ENCODE results near the gene IREB2. TPM values are rescaled to one million over a fixed set of nuclear protein-coding genes. Genes with fewer than 3 reads are reported as not detected.
A peak's percentile ranks its signal among the peaks of the same experiment; 100 is the strongest.
"Not testable (repeated sequence)": the region's sequence is repeated elsewhere in the genome, so short reads cannot be mapped to it uniquely, and the experiment has no call there.

Gene IREB2
- total and polyA plus RNA-seq, 4 experiments from 2014 or later: 7.6 to 71.9 (median 42.2) TPM

- H3K4me1 Mint-ChIP-seq; CTCF ChIA-PET (ENCODE audit: partially characterized antibody); H3K9me3 ChIP-seq (ENCODE audit: control insufficient read depth in 1 of 2, low read length in 2 of 2); H3K27me3 ChIP-seq (ENCODE audit: insufficient read depth, low read length); H3K4me1 ChIP-seq (ENCODE audit: insufficient read depth, low read length); H3K9me3 Mint-ChIP-seq; H3K27ac Mint-ChIP-seq; H3K4me3 ChIP-seq (ENCODE audit: low read length in 2 of 2); H3K36me3 ChIP-seq (ENCODE audit: insufficient read depth, low read length); H3K27me3 Mint-ChIP-seq; H3K4me3 Mint-ChIP-seq; POLR2A ChIA-PET (ENCODE audit: partially characterized antibody); H3K27ac ChIP-seq (ENCODE audit: low read depth, low read length); H3K36me3 Mint-ChIP-seq; DNase-seq; intact Hi-C loops (cut with micrococcal nuclease): not testable (repeated sequence)
These were observed 82.0 kb downstream of the IREB2 start for GRCh38 chr15:78520035-78520434.

- Mint-ChIP-seq H3K4me3 (no peak overlapping the region), H3K27me3 (no peaks in the 10 kb centered on the region), H3K27ac (no peak overlapping the region), H3K36me3 (no peaks in the 10 kb centered on the region), H3K4me1 (no peaks in the 10 kb centered on the region), H3K9me3 (no peaks in the 10 kb centered on the region)
- ChIA-PET CTCF (ENCODE audit: partially characterized antibody) (no interaction called here), POLR2A (ENCODE audit: partially characterized antibody) (no interaction called here)
- Histone ChIP-seq H3K4me1 (ENCODE audit: insufficient read depth, low read length) (no peaks in the 10 kb centered on the region), H3K9me3 (ENCODE audit: control insufficient read depth in 1 of 2, low read length in 2 of 2) (no peaks in the 10 kb centered on the region), H3K27me3 (ENCODE audit: insufficient read depth, low read length) (no peaks in the 10 kb centered on the region), H3K36me3 (ENCODE audit: insufficient read depth, low read length) (no peaks in the 10 kb centered on the region), H3K27ac (ENCODE audit: low read depth, low read length) (no peak overlapping the region), H3K4me3 (ENCODE audit: low read length in 2 of 2) (no peak overlapping the region)
- intact Hi-C loops (cut with micrococcal nuclease): no loop called here
- DNase-seq: no peak
These were observed 86.2 kb downstream of the IREB2 start for GRCh38 chr15:78524230-78524629.

GRCh38 chr15:78527325-78527724 is 89.3 kb downstream of the IREB2 start:
- DNase-seq: no peak
- Histone ChIP-seq H3K27me3 (ENCODE audit: insufficient read depth, low read length) (no peaks in the 10 kb centered on the region), H3K36me3 (ENCODE audit: insufficient read depth, low read length) (no peaks in the 10 kb centered on the region), H3K27ac (ENCODE audit: low read depth, low read length) (no peak overlapping the region), H3K4me1 (ENCODE audit: insufficient read depth, low read length) (no peaks in the 10 kb centered on the region), H3K4me3 (ENCODE audit: low read length in 2 of 2) (no peak overlapping the region), H3K9me3 (ENCODE audit: control insufficient read depth in 1 of 2, low read length in 2 of 2) (no peaks in the 10 kb centered on the region)
- Mint-ChIP-seq H3K27ac (no peak overlapping the region), H3K4me1 (no peaks in the 10 kb centered on the region), H3K27me3 (no peaks in the 10 kb centered on the region), H3K9me3 (no peaks in the 10 kb centered on the region), H3K4me3 (no peak overlapping the region), H3K36me3 (no peaks in the 10 kb centered on the region)
- CTCF ChIA-PET (ENCODE audit: partially characterized antibody): no interaction called here
- intact Hi-C loops (cut with micrococcal nuclease): no loop called here
- POLR2A ChIA-PET (ENCODE audit: partially characterized antibody): no interaction called here

GRCh38 chr15:78533331-78533730 is 95.3 kb downstream of the IREB2 start:
- intact Hi-C loops (cut with micrococcal nuclease): no loop called here
- H3K4me3 ChIP-seq (ENCODE audit: low read length in 2 of 2): no peak overlapping the region
- Mint-ChIP-seq H3K27me3 (no peaks in the 10 kb centered on the region), H3K4me3 (no peak overlapping the region), H3K27ac (no peak overlapping the region), H3K4me1 (no peaks in the 10 kb centered on the region), H3K36me3 (no peaks in the 10 kb centered on the region), H3K9me3 (no peaks in the 10 kb centered on the region)
- H3K4me1 ChIP-seq (ENCODE audit: insufficient read depth, low read length): no peaks in the 10 kb centered on the region
- H3K27me3 ChIP-seq (ENCODE audit: insufficient read depth, low read length): no peaks in the 10 kb centered on the region
- no peak for DNase-seq
- no peak overlapping the region for H3K27ac ChIP-seq (ENCODE audit: low read depth, low read length)
- CTCF ChIA-PET (ENCODE audit: partially characterized antibody): no interaction called here
- H3K36me3 ChIP-seq (ENCODE audit: insufficient read depth, low read length): no peaks in the 10 kb centered on the region
- no peaks in the 10 kb centered on the region for H3K9me3 ChIP-seq (ENCODE audit: control insufficient read depth in 1 of 2, low read length in 2 of 2)
- POLR2A ChIA-PET (ENCODE audit: partially characterized antibody): interaction anchor here (0.6 kb wide), 1 partner anchor 13 kb away, joined by 3 read pairs; no protein-coding TSS in a partner anchor

GRCh38 chr15:78536134-78536533 is 98.1 kb downstream of the IREB2 start:
- peaks cover 0 to 7% (median 0%) of the 10 kb centered on the region in 8 donors for H3K9me3 Mint-ChIP-seq
- H3K4me3 ChIP-seq (ENCODE audit: low read length in 2 of 2): no peak overlapping the region
- H3K27ac Mint-ChIP-seq: peak overlapping the region in 1 of 7 donors; percentile 73
- no peak for DNase-seq
- no peak overlapping the region for H3K4me3 Mint-ChIP-seq
- no peaks in the 10 kb centered on the region for H3K27me3 Mint-ChIP-seq
- no peak overlapping the region for H3K27ac ChIP-seq (ENCODE audit: low read depth, low read length)
- H3K27me3 ChIP-seq (ENCODE audit: insufficient read depth, low read length): no peaks in the 10 kb centered on the region
- no peaks in the 10 kb centered on the region for H3K36me3 ChIP-seq (ENCODE audit: insufficient read depth, low read length)
- peaks cover 6% of the 10 kb centered on the region for H3K4me1 ChIP-seq (ENCODE audit: insufficient read depth, low read length)
- ChIA-PET CTCF (ENCODE audit: partially characterized antibody) (no interaction called here), POLR2A (ENCODE audit: partially characterized antibody) (interaction anchor here (1.0 kb wide), 1 partner anchor 10 kb away, joined by 3 read pairs; no protein-coding TSS in a partner anchor)
- intact Hi-C loops (cut with micrococcal nuclease): no loop called here
- peaks cover 0 to 13% (median 7%) of the 10 kb centered on the region in 4 donors for H3K4me1 Mint-ChIP-seq
- H3K9me3 ChIP-seq (ENCODE audit: control insufficient read depth in 1 of 2, low read length in 2 of 2): no peaks in the 10 kb centered on the region
- peaks cover 0 to 10% of the 10 kb centered on the region in 2 donors for H3K36me3 Mint-ChIP-seq

GRCh38 chr15:78537266-78537905 is 99.4 kb downstream of the IREB2 start:
- peaks cover 16% of the 10 kb centered on the region for H3K4me1 ChIP-seq (ENCODE audit: insufficient read depth, low read length)
- intact Hi-C loops (cut with micrococcal nuclease): no loop called here
- no peak for DNase-seq
- H3K27me3 ChIP-seq (ENCODE audit: insufficient read depth, low read length): no peaks in the 10 kb centered on the region
- Mint-ChIP-seq H3K4me1 (peaks cover 11 to 26% (median 18%) of the 10 kb centered on the region in 4 donors), H3K9me3 (peaks cover 0 to 7% (median 0%) of the 10 kb centered on the region in 8 donors), H3K27ac (peak overlapping the region in 3 of 7 donors; percentile 22 to 49 (median 36)), H3K4me3 (peak overlapping the region in 1 of 8 donors; percentile 6), H3K36me3 (peaks cover 2 to 21% of the 10 kb centered on the region in 2 donors), H3K27me3 (no peaks in the 10 kb centered on the region)
- H3K36me3 ChIP-seq (ENCODE audit: insufficient read depth, low read length): peaks cover under 1% of the 10 kb centered on the region
- no peaks in the 10 kb centered on the region for H3K9me3 ChIP-seq (ENCODE audit: control insufficient read depth in 1 of 2, low read length in 2 of 2)
- POLR2A ChIA-PET (ENCODE audit: partially characterized antibody): no interaction called here
- CTCF ChIA-PET (ENCODE audit: partially characterized antibody): no interaction called here
- no peak overlapping the region for H3K27ac ChIP-seq (ENCODE audit: low read depth, low read length)
- no peak overlapping the region for H3K4me3 ChIP-seq (ENCODE audit: low read length in 2 of 2)

GRCh38 chr15:78538358-78538757 is 100.3 kb downstream of the IREB2 start:
- H3K27ac ChIP-seq (ENCODE audit: low read depth, low read length): no peak overlapping the region
- peaks cover 6 to 30% of the 10 kb centered on the region in 2 donors for H3K36me3 Mint-ChIP-seq
- peaks cover 14 to 34% (median 26%) of the 10 kb centered on the region in 4 donors for H3K4me1 Mint-ChIP-seq
- H3K27ac Mint-ChIP-seq: peak overlapping the region in 5 of 7 donors; percentile 2 to 99 (median 10)
- H3K4me1 ChIP-seq (ENCODE audit: insufficient read depth, low read length): peaks cover 26% of the 10 kb centered on the region
- H3K27me3 Mint-ChIP-seq: no peaks in the 10 kb centered on the region
- no peak overlapping the region for H3K4me3 ChIP-seq (ENCODE audit: low read length in 2 of 2)
- no peaks in the 10 kb centered on the region for H3K27me3 ChIP-seq (ENCODE audit: insufficient read depth, low read length)
- intact Hi-C loops (cut with micrococcal nuclease): no loop called here
- peak overlapping the region in 3 of 8 donors; percentile 7 to 71 (median 57) for H3K4me3 Mint-ChIP-seq
- peaks cover 7% of the 10 kb centered on the region for H3K36me3 ChIP-seq (ENCODE audit: insufficient read depth, low read length)
- H3K9me3 ChIP-seq (ENCODE audit: control insufficient read depth in 1 of 2, low read length in 2 of 2): no peaks in the 10 kb centered on the region
- DNase-seq: no peak
- CTCF ChIA-PET (ENCODE audit: partially characterized antibody): no interaction called here
- POLR2A ChIA-PET (ENCODE audit: partially characterized antibody): no interaction called here
- peaks cover 0 to 7% (median 0%) of the 10 kb centered on the region in 8 donors for H3K9me3 Mint-ChIP-seq

Measured in CD4-positive, alpha-beta memory T cell (primary cell).